GM18951 (cell line): Measurements from ENCODE around the gene CDC42EP5.

Experiments used
- POLR2A ChIP-seq: IDR thresholded peaks from 4 replicates; pipeline ENCODE4 v1.6.1; 2011; ENCODE audit warnings: mild to moderate bottlenecking; ENCODE audit not compliant: insufficient read length, insufficient read depth; ENCODE audit errors: extremely low read depth
- in situ Hi-C: fragments of 300-500 bp; cut with MboI; formaldehyde crosslinking; loops from one replicate; pipeline ENCODE4 v1.12.0; 2022; ENCODE audit warnings: low sequenced_read_pairs, mixed read lengths, inconsistent platforms; ENCODE audit not compliant: unreplicated experiment

CDC42EP5 gene

DNA sequence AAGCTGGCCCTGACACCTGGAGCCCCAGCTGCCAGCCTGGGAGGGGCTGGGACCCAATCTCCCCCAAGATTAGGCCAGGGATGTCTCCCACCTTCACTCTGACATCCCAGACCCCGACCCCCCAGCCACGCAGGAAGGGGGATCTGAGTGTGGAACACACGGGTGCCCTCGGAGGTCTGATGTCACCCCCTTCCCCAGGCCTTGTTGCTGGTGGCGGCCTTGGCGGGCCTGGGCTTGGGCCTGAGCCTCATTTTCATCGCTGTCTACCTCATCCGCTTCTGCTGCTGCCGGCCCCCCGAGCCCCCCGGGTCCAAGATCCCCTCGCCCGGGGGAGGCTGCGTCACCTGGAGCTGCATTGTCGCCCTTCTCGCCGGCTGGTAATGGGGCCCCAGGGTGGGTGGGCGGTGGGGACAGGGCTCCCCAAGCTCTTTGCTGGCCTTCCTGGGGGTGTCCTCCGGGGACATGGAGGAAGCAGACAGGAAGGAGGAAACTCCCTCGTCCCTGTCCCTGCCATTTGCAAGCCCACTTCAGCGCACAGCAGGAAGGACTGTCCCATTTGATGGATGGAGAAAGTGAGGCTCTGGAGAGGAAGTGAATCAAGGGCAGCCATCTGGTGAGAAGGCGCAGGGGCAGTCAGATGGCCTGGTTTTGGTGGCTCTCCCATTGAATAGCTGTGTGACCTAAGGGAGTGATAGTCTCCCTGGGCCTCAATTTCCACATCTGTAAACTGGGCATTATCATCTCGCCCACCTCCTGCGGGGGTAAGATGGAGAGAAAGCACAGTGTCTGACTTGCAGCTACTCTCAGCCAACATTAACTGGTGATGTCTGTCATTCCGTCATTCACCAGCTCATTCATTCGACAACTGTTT, 53.9 kb downstream of the CDC42EP5 start:
- in situ Hi-C loops = no loop called here
- TF ChIP-seq POLR2A = no peak

DNA sequence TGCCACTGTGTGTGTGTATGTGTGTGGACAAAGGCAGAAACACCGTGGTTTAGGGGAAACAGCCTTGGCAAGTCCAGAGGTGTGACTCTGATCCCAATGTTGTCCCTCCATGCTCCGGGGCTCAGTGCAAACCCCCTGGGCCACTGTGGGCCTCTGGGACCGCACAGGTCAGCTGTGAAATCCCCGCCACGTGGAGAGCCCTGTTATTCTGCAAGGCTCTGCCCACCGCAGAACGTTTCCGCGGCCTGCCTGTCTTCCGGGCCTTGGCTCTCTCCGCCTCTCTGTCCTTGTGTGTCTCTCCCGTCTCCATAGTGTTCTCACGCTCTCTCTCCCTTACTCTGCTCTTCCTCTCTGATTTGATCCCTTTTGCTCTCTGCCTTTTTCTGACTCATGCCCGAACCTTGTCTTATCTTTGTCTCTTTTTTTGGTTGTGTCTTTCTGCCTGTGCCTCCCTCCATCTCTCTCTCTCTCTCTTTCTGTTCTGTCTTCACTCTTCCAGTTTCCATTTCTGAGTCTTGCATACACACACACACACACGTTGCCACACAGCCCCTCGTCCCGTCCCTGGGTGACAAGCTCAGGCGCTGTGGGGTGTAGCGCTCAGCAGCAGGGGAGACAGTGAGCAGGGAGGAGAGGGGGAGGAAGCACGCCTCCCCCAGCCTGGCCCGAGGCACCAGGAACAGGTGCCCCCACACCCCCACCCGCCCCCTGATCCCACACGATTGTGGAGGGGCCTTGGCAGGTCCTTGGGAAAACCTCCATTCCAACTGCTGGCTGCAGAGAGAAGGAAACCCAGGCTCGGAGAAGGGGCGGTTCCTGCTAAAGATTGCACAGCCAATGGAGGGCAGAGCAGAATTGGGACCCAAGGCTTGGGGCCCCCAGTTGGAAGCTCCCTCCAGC, 54.8 kb downstream of the CDC42EP5 start:
- in situ Hi-C loops = no loop called here
- no peak for TF ChIP-seq POLR2A

- TF ChIP-seq POLR2A = no peak
- in situ Hi-C loops = no loop called here
Observed at GRCh38 chr19:54416695-54417491, 56.2 kb downstream of the CDC42EP5 start.

- in situ Hi-C loops = no loop called here
- TF ChIP-seq POLR2A = no peak
Observed at GRCh38 chr19:54415901-54416673, 57.0 kb downstream of the CDC42EP5 start.

- in situ Hi-C loops = no loop called here
- TF ChIP-seq POLR2A = no peak
Observed at GRCh38 chr19:54415208-54415900, 57.7 kb downstream of the CDC42EP5 start, which contains the start of gene TTYH1. TTYH1 (plus strand) TSS chr19:54415464; CDS start chr19:54415553, 89 bp downstream.
